Measurements from ENCODE around the gene VPS37D.
"Not testable (repeated sequence)": the region's sequence is repeated elsewhere in the genome, so short reads cannot be mapped to it uniquely, and the experiment has no call there.

Gene VPS37D

GRCh38 chr7:73706126-73707044, 38.8 kb downstream of the VPS37D start:
- no peak for DNase-seq (ENCODE audit: low spot score)

DNA sequence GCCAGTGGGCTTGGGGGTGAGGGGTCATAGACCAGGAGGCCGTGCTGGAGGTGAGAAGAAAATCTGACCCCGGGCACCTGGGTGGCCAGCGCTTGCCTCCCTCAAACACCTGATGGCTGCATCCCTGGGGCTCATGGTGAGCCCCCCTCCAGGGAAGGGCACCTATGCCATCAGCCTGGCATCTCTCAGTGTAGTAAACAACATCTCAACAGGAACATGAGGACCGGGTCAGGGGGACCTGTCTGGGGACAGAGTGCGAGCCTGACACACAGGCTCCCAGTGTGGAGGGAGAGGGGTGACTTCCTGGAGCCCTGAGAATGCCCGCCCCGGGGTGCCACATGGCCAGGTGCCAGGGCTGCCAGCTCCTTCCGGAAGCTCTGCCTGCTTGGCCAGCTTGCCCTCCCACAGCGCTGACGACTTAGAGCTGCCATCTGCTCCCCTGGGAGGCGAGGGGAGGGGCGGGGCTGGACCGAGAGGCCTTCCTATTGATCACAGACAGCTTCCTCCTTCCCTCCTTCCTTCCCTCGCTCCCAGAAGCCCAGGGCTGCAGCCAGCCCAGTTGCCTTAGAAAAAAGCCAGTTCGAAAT, 39.5 kb downstream of the VPS37D start:
- DNase-seq (ENCODE audit: low spot score) = no peak

- DNase-seq (ENCODE audit: low spot score) = no peak
These were observed 41.4 kb downstream of the VPS37D start for GRCh38 chr7:73708961-73709549.

GRCh38 chr7:73712773-73713172, 45.1 kb downstream of the VPS37D start:
- DNase-seq (ENCODE audit: low spot score) = no peak

- DNase-seq (ENCODE audit: low spot score) = not testable (repeated sequence)
These were observed 45.7 kb downstream of the VPS37D start for GRCh38 chr7:73713319-73713718.

GRCh38 chr7:73715648-73716317, 48.2 kb downstream of the VPS37D start:
- peak; percentile 73 for DNase-seq (ENCODE audit: low spot score)

- no peak for DNase-seq (ENCODE audit: low spot score)
These were observed 48.8 kb downstream of the VPS37D start for GRCh38 chr7:73716318-73716890.

DNA sequence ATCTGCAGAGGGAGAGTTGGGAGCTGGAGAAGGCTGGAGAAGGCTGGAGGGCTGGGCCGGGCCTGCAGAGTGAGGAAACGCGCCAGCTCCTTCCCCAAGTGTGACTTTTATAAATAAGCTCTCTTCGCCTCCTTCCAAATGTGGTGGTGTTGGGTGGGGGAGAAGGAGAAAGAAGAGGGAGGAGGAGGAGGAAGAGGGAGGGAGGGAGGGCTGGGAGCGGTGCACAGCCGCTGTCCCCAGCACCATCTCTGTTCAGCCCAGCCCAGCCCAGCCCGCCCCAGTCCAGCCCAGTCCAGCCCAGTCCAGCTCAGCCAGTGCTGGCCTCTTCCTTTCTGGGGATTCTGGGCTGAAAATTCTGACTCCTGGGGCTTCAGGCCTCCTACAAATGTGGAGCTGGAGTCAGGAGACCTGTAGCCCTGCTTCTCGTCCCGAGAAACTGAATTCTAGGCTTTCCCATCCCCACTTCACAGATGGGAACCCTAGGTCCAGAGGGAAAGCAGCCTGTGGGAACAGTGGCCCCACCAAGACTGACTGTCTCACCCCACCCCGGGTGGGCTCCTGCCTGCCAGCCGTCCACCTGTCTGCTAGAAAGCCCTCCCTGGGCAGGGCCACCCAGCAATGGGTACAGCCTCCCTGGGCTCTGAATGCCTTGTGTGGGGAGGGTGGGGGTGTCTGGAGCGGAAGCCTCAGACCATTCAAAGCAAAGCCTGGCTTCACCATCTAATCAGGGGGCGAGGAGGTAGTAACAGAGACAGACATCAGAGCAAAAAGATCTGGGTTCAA, 49.6 kb downstream of the VPS37D start:
- no peak for DNase-seq (ENCODE audit: low spot score)

DNA sequence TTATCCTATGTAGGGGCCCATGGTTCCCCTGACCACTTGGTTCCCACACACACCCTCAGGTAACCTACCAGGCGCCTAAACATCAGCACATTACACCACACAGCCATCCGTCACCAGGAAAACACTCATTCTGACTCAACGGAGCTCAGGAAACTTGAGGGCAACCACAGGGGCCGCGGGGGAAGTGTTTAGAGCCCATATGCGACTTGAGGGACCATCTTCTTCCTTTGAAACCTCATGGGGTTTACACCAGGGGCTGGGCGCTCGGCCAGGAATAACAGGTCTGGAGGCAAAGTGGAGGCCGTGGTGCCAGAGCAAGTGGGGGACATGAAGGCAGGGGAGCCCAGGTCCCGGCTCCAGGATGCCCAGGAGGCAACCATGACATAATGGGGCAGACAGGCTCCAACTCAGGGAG, 50.4 kb downstream of the VPS37D start:
- DNase-seq (ENCODE audit: low spot score) = no peak

DNA sequence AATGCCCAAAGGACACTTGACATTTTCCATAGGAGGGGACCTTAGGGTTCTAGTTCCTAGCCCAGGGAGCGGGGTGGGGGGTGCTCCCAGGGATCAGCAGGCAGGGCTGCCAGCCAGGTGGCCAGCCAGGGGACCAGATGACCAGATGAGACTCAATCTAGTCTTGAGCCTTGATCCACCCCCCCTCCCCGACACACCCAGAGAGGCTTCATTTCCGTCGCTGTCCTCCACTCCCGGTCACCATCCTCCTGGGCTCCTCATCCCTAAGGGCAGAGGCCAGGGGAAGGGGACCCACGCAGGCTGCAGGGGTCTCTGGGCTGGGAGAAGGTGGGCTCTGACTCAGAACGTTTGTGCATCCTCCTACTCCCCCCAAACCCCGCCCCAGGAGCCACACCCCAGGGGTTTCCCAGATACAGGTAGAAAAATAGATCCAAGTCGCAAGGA, 50.8 kb downstream of the VPS37D start:
- DNase-seq (ENCODE audit: low spot score) = no peak

- peak; percentile 87 for DNase-seq (ENCODE audit: low spot score)
These were observed 51.5 kb downstream of the VPS37D start, which contains the start of gene STX1A for GRCh38 chr7:73718905-73719805. STX1A (minus strand) TSS chr7:73719669; CDS start chr7:73719631, 38 bp downstream.

DNA sequence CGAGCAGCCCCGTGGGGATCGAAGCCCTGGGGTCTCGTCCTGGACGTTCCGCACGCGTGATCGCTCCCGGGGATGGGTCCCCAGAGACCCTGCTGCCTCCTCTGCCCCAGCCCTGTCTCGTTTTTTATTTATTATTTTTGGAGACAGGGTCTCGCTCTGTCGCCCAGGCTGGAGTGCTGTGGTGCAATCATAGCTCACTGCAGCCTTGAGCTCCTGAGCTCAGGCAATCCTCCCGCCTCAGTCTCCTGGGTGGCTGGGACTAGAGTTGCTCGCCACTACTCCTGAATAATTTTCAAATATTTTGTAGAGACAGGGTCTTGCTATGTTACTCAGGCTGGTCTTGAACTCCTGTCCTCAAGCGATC, 52.2 kb downstream of the VPS37D start:
- no peak for DNase-seq (ENCODE audit: low spot score)

GRCh38 chr7:73720443-73720842, 52.8 kb downstream of the VPS37D start:
- DNase-seq (ENCODE audit: low spot score) = not testable (repeated sequence)

DNA sequence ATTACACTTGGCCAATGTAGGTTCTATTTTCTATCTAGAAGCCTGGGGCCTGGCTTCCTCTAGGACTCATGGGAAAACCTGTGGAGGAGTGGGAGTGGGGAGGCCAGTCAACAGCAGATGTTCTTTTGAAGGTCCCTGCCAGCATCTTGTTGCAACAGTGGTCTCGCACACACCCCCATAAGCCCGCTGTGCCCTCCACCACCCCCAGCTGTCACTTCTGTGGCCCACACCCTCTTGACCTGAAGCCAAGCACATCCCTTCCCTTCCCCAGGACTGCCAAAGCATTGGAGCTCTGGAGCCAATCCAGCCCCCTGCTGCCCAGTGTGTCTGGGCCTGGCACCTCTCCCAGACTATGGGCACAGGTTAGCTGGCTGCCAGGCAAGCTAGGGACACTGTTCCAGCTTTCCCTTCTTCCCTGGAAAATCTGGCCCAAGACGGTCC, 53.8 kb downstream of the VPS37D start:
- peak; percentile 43 for DNase-seq (ENCODE audit: low spot score)
